HG03139 (cell line): ENCODE measurements around the gene PHACTR2.
"Not testable (repeated sequence)": the region's sequence is repeated elsewhere in the genome, so short reads cannot be mapped to it uniquely, and the experiment has no call there.

Source experiments
- ATAC-seq: cut with Tn5 transposase; IDR thresholded peaks from one replicate; pipeline ENCODE4 v1.9.1; 2021; ENCODE audit not compliant: unreplicated experiment

The PHACTR2 gene

DNA sequence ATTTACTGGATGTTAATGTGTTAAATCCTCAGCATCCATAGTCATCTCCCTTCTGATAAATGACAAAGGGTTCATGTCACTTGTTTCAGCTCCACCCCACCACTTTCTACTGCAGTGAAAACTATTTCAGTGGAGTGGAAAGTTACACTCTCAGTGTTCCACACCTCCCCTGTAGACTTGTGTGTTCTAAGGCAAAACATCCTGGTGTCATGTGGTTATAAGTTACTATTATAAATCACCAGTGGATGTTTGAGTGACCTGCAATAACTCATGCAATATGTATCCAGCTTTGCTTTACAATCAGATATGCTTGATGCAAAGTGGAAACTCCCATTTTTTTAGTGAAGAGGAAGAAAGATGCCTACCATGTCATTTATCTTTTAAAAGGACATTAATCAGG is 83.3 kb downstream of the PHACTR2 start:
- no peak for ATAC-seq

DNA sequence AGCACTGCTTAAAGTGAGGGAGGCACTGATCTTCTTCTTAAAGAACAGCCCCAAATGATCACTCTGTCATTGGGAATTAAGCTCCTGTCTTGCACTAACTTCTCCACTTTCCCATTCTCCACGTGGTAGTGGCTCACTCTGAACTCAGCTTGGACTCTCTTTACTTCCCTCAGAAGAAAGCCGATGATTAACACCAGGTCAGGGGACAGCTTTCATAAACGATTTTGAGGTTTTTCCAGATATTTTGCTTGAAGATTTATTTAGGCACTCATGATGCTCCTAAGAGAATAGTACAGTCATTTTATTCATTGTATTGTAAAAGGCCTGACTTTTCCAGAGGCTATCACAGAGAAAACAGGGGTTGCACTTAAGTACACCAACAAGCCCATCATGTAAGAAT is 84.4 kb downstream of the PHACTR2 start:
- no peak for ATAC-seq

DNA sequence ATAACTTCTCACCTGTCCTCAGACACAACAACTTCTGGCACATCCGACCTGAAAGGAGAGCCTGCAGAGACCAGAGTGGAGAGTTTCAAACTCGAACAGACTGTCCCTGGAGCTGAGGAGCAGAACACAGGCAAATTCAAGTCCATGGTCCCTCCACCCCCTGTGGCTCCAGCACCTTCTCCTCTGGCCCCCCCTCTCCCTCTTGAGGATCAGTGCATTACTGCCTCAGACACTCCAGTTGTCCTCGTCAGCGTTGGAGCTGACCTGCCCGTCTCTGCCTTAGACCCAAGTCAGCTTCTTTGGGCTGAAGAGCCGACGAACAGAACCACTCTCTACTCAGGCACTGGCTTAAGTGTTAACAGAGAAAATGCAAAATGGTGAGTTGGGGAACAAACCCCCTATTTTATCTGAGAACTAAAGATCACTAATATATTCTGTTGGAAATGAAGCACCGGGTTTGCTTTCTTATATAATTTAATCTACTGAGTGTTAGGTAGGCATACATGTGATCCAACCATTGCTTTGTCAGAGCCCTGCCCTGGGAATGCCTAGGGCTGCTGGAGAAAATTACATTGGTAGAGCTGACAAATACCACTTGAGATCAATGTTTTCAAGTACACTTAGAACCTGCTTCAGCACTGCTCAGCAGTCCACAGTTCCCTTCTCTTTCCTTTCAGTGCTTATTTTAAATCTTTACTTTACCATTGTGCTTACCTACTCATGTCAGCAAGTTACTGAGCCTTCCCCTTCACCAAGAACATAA is 87.8 kb downstream of the PHACTR2 start:
- no peak for ATAC-seq

DNA sequence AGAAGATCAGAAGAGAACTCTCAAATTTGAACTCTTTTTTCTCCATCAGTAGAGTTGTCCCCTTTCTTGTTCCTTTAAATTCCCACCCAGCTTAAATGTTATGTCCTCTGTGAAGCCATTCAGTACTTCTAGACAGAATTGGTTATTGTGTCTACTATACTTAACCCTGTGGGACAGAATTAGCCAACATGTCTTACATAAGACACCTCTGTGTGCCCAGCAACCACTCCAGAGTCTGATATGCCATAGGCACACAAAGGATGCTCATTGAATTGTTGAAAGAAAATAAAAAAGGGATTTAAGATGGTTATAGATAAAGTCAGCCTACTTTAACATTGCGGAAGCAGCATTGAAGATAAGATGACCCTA is 88.4 kb downstream of the PHACTR2 start:
- no peak for ATAC-seq

DNA sequence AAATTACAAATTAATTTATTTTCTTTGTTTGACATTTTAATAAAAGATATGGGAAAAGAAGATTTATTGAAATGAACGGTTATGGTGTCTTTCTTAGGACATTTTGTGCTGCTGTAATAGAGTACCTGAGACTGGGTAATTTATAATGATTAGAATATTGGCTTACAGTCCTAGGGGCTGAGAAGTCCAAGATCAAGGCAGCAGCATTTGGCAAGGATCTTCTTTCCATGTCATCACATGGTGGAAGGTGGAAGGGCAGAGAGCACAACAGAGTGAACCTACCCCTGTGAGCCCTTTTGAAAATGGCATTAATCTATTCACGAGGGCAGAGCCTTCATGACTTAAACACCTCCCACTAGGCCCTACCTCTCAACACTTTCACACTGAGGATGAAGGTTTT is 89.7 kb downstream of the PHACTR2 start:
- no peak for ATAC-seq

DNA sequence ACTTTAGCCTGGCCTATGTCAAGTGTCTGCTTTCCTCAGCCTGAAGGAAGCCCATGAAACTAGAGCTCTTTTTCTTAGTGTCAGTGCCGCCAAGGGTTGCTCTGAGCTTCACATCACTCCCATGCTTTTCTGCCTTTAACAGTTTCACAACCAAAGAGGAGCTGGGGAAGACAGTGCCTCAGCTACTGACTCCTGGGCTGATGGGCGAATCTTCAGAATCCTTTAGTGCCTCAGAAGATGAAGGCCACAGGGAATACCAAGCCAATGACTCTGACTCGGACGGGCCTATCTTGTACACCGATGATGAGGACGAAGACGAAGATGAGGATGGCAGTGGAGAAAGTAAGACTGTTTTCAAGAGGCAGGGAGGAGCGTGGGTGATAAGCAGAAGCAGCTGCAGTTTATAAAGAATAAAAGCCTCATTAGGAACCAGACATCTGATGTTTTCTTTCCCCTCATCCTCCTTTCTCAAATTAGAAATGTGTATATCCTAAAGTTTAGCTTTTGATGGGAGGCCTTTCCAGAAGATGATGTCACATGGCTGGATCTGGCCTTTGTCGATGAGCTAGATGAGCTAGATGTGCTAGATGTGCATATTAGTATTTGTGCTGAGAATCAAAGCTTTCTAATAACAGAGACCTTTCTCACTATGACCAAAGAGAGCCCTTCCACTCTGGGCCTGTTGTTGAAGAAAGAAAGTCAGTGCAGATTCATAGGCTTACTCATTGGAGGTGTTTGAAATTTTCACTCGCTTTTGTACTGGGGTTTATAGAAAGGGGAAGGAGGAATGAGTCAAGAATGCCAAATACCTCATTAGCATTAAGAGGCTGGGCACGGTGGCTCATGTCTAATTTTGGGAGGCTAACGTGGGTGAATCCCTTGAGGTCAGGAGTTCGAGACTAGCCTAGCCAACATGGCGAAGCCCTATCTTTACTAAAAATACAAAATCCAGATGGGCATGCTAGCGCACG is 94.6 kb downstream of the PHACTR2 start:
- no peak for ATAC-seq

DNA sequence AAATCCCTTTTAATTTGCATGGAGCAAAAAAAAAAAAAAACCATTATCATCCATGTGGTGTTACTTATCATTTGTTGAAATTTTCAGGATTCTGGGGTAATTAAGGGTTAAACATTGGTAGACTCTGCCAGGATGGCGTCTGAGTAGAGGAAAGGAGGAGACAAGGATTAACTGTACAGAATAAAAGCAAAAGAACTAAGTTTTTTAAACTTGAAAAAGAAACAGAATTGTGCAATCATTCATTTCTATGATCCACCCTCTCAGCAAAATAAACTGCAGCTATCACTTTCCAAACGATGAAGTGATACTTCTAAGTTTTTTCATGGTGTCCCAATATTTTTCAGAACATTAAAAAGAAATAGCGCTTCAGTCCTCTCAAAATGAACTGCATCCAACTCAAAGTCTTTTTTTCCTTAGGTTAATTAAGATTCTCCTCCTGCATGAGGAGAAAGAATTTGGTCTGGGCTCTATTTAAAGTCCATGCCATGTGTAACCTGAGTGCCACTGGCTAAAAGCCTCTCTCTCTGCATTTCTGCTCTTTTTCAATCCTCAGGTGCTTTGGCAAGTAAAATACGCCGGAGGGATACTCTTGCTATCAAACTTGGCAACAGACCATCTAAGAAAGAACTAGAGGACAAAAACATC is 95.9 kb downstream of the PHACTR2 start:
- ATAC-seq, result no peak

DNA sequence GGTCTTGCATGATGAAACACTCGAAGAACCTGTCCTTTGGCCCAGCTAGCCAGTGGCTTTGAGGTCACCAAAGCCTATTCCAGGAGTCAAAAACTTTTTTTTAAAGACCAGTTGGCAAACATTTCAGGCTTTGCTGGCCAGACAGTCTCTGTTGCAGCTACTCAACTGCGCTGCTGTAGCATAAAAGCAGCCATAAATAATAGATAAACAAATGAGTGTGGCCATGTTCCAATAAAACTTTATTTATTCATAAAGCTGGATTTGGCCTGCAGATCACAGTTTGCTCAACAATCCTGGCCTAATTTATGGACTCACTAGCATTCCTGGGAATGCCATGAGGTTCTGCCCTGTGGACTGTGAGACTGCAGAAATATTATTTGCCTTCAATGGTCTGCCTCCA is 96.6 kb downstream of the PHACTR2 start:
- no peak for ATAC-seq

DNA sequence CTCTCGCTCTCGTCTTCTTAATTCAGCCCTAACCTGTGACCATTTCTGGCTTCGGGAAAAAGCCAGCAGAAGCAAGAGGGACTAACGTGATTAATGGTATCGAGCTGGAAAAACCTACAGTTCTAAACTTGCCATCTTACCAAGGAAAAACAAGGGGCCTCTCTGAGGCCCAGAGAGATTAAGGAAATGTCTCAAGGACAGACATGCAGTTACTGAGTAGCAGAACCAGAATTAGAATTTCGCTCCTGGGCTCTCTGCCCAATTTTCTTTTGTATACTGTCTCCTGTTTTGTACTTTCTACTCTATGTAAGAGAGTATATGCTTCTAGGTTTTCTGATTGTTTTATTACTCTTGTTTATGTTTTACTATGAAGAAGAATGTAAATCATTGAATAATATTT is 97.6 kb downstream of the PHACTR2 start:
- ATAC-seq, result no peak

DNA sequence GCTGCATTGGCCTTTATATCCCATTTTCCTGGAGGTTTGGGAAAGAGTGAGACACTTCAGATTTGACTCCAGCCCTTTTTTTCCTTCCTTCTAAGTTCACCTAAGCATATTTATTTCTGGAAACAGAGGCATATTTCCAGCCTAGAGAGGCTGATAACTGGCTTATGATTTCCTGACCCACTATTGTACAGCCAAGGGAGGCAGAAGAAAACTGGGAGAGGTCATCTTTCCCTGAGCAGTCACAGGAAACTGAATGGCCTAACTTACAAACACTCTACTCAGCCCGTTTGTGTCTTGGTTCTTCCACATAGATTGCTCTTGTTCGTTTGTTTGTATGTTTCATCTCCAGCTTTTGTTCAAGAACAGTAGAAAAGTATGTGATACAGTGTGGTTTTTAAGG is 101.2 kb downstream of the PHACTR2 start:
- ATAC-seq, result no peak

DNA sequence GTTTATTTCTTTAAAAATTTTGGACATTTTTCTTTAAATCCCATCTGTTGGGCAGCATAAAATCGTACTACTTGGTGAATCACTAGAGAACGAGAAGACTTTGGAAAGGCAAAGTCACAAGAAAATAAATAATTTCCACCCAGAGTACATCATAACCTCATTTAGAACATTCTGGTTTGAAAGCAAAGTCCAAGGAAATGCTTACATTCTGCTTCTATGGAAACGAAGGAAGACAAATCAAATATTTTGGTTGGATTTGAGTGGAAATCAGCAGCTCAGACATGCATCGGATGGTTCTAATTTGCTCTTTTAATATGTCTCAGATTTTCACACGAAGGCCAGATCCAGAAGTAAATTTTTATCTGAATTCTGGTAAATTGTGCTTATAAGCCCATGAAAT is 104.7 kb downstream of the PHACTR2 start:
- ATAC-seq, result no peak

DNA sequence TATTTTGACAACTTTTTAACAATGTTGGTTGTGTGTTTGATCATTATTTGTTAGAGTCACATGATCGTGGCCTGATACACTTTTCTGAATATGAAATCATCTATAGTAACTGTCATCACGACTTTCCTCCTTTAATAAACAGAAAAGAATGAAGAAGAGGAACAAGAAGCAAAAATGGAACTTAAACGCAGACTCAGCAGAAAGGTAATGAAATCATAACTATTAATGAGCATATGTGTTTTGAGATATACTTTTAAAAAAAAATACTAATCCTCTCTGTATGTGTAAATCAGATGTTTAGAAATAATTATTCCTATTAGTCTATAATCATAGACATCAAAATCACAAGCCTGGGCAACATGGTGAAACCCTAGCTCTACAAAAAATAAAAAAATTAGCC is 105.3 kb downstream of the PHACTR2 start:
- no peak for ATAC-seq

DNA sequence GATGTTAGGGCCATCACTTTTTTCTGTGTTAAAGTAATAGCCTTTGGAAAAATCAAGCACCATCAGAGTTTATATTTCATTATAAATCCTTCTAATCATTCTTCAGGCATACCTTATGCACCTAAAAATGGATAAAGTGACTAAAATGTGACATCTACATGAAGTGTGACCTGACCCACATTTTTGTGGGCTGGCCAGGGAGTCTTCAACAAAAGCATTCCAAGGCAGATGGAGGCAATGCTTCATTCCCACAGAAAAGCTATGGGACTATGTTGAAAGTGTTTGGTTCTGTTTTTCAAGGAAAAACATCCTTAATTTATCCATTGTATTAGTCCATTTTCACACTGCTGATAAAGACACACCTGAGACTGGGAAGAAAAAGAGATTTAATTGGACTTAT is 106.6 kb downstream of the PHACTR2 start:
- ATAC-seq, result no peak

DNA sequence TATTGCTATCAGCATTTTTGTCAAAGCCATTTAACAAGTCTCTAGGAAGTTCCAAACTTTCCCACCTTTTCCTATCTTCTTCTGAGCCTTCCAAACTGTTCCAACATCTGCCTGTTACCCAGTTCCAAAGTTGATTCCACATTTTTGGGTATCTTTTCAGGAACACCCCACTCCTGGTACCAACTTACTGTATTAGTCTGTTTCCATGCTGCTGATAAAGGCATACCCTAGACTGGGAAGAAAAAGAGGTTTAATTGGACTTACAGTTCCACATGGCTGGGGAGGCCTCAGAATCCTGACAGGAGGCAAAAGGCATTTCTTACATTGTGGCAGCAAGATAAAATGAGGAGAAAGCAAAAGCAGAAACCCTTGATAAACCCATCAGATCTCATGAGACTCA is 108.6 kb downstream of the PHACTR2 start:
- ATAC-seq, result not testable (repeated sequence)

DNA sequence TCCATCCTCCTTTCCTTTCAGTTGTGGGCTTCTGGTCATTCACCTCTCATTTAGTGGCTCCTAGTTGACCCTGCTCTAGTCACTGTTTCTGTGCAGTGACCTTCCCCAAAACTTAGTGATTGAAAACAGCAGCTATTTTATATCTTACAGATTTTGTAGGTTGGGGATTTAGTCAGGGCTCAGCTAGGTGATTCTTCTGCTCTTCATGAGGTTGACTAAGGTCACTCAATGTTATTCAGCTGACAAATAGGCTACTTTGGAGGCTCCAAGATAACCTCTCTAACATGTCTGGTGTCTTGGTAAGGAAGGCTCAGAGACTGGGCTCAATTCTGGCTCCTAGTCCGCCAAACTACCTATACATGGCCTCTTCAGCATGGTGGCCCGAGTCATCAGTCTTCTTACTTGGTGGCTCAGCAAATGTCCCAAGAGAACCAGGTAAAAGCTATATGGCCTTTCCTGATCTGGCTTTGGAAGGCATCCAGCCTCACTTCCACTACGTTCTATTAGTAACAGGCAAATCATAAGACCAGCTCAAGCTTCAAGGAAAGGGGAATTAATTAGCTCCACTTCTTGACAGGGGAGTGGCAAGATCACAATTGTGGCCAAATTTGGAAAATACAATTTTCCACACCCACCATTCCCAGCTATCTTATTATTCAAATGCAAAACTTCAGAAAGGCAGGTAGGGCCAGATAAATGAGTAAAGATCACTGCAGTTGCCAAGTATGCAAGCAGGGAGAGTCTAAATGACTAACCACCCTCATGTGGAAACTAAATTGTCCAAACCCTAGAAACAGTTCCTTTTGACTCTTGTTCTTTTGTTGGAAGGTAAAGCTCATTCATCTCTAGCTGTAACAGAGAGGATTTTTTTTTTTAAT is 114.9 kb downstream of the PHACTR2 start:
- ATAC-seq, result no peak

DNA sequence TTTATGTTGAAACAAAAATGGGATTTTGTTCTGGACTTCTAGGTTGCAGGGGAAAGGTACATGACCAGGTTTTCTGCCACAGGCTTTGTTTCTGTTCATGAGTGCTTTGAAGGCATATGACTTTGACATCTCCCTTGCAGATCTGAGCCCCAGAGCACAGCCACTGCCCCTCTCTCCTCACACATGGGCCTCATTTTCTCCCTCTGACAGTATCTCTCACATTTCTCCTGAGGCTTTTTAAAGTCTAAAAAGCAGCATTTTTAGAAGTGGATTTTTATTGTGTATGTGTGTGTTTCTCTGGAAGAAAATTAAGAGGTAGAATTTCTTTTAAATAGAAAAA is 115.5 kb downstream of the PHACTR2 start:
- no peak for ATAC-seq

DNA sequence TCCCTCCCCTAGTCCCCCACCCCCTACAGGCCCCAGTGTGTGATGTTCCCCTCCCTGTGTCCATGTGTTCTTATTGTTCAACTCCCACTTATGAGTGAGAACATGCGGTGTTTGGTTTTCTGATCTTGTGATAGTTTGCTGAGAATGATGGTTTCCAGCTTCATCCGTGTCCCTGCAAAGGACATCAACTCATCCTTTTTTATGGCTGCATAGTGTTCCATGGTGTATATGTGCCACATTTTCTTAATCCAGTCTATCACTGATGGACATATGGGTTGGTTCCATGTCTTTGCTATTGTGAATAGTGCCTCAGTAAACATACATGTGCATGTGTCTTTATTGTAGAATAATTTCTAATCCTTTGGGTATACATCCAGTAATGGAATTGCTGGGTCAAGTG is 118.8 kb downstream of the PHACTR2 start:
- ATAC-seq, result not testable (repeated sequence)

DNA sequence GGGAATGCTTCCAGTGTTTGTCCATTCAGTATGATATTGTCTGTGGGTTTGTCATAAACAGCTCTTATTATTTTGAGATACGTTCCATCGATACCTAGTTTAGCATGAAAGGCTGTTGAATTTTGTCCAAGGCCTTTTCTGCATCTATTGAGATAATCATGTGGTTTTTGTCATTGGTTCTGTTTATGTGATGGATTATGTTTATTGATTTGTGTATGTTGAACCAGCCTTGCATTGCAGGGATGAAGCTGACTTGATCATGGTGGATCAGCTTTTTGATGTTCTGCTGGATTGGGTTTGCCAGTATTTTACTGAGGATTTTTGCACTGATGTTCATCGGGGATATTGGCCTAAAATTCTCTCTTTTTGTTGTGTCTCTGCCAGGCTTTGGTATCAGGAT is 120.7 kb downstream of the PHACTR2 start:
- ATAC-seq, result not testable (repeated sequence)

DNA sequence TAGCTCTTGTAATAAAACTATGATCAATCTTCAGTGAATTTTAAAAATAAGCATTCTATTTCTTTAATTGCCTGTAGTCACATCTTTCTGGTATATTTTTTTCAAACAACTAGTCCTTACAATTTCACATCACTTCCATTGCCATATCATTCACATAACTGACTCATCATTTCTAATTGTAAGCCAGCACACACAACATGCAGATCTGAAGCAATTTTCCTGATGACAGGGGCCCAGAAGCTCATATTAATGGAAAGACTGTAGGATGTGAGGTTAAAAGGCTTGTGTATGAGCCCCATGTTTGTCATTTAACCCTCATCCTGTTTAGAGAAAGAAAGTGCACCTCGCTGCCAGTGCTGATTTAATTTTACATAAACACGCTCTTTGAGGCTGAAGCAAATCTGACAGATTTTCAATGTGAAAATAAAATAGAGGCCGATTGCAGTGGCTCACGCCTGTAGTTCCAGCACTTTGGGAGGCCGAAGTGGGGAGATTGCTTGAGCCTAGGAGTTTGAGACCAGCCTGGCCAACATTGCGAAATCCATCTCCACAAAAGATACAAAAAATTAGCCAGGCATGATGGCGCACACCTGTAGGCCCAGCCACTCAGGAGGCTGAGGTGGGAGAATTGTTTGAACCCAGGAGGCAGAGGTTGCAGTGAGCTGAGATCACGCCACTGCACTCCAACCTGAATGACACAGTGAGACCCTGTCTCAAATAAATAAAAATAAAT is 125.2 kb downstream of the PHACTR2 start:
- no peak for ATAC-seq
